Measurements from ENCODE around the gene POM121L2. TPM values are rescaled to one million over a fixed set of nuclear protein-coding genes. Genes with fewer than 3 reads are reported as not detected.

Gene POM121L2
- total RNA-seq, 1 donor from 2014 or later, result not detected

DNA sequence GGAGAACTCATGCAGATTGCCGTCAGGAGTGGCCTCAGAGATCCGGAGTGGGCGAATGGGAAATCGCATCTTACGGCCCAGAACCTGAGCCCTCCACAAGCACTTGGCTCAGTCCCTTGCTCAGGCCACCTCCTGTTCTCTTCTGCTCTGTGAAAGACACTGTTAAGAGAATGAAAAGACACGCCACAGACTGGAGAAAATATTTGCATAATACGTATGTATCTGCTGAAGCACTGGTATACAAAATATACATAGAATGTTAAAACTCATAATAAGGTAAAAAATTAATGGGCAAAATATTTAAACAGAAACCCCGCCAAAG, 838 bp upstream of the POM121L2 start:
- intact Hi-C loops (cut with micrococcal nuclease), result loop anchor here (1.0 to 5.0 kb wide), 4 partner anchors 136 to 439 kb away; no protein-coding TSS in a partner anchor
- peaks cover 66% of the 10 kb centered on the region for H3K27me3 Mint-ChIP-seq (ENCODE audit: insufficient read depth)
- no peak for DNase-seq (ENCODE audit: low spot score)
- H3K27ac Mint-ChIP-seq, result no peak overlapping the region
- peaks cover 7% of the 10 kb centered on the region for H3K4me1 Mint-ChIP-seq (ENCODE audit: low read depth)
- H3K4me3 Mint-ChIP-seq, result peak overlapping the region; percentile 78
- H3K9me3 Mint-ChIP-seq, result no peaks in the 10 kb centered on the region
- H3K36me3 Mint-ChIP-seq (ENCODE audit: low read depth), result no peaks in the 10 kb centered on the region

DNA sequence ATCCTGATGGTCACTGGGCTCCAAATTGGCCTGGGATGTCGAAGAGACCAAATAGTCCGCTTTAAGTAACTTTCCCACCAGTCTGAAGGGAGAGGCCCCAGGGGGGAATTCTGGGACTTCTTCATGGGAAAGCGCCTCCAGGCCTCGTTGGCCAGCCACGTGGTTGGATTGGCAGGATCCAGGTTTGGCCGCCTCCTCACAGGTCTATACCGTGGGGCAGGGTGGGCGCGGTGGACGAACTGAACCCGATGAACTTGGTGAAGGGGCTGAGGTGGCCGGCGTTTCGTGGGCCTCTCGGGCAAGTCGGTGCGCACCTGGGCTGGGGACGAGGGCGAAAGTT, 297 bp downstream of the POM121L2 start:
- no peaks in the 10 kb centered on the region for H3K9me3 Mint-ChIP-seq
- H3K36me3 Mint-ChIP-seq (ENCODE audit: low read depth), result no peaks in the 10 kb centered on the region
- H3K4me1 Mint-ChIP-seq (ENCODE audit: low read depth), result peaks cover 7% of the 10 kb centered on the region
- no peak for DNase-seq (ENCODE audit: low spot score)
- H3K27me3 Mint-ChIP-seq (ENCODE audit: insufficient read depth), result peaks cover 67% of the 10 kb centered on the region
- no peak overlapping the region for H3K27ac Mint-ChIP-seq
- intact Hi-C loops (cut with micrococcal nuclease), result loop anchor here (1.0 to 5.0 kb wide), 4 partner anchors 134 to 441 kb away; no protein-coding TSS in a partner anchor
- H3K4me3 Mint-ChIP-seq, result peak overlapping the region; percentile 78

DNA sequence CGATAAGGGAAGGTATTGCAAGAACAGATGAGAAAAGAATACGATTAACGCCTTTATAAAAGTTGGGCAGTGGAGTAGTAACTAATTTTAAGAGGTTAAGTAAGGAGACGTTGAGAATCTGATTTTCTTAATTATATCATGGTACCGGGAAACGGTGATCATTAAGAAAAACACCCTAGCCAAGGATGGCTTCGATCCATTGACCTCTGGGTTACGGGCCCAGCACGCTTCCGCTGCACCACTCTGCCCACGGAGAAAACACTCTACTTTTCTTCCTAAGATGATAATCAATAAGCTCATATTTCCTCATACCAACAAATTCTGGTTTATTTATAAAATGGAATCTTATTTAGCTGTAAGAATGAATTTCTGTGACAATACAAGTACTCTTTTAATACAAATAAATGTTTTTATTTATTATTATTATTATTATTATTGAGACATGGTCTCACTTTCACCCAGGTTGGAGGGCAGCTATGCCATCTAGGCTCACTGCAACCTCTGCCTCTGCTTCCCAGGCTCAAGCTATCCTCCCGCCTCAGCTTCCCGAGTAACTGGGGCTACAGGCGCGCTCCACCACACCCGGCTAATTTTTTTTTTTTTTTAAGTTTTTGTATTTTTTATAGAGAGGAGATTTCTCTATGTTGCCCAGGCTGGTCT, 8.3 kb downstream of the POM121L2 start:
- Mint-ChIP-seq H3K9me3 (peaks cover 7% of the 10 kb centered on the region), H3K27ac (no peak overlapping the region), H3K36me3 (ENCODE audit: low read depth) (no peaks in the 10 kb centered on the region), H3K27me3 (ENCODE audit: insufficient read depth) (peaks cover 21% of the 10 kb centered on the region), H3K4me3 (no peak overlapping the region), H3K4me1 (ENCODE audit: low read depth) (no peaks in the 10 kb centered on the region)
- intact Hi-C loops (cut with micrococcal nuclease), result no loop called here
- DNase-seq (ENCODE audit: low spot score), result no peak

DNA sequence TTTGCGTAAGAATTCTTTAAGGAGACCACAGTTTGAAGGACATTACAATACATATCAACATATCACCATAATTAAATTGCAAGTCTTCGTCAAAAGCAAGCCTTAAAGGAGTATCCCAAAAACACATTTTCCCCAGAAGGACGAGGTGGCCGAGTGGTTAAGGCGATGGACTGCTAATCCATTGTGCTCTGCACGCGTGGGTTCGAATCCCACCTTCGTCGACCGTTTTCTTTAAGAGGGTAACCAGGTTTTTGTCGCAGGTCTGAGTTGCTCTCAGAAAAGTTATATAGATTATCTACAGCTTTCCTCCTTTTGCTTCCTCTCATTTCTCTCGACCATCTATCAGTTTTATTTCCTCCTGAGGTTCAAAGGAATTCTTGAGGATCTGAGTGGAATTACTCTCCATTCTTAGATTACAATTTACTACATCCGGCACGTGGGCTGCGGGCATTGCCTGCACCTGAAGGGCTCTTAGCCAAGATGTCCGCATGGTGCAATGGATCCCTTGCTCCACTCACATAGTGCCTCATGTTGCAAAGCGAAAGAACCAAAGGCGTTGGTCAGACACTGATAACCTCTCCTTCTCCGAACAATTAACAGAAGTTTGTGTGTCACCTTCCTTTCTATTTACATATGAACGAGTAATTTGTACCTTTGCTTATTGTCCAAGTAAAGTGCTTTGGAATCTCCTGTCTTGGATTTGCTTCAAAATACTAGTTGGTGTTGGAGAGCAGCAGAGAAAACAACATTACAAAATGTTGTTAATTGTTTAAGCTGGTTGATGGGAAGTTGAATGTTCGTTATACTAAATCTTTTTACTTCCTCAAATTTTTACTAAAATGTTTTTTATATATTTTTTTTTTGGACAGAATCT, 14.0 kb downstream of the POM121L2 start:
- H3K36me3 Mint-ChIP-seq (ENCODE audit: low read depth), result no peaks in the 10 kb centered on the region
- intact Hi-C loops (cut with micrococcal nuclease), result loop anchor here (5.0 kb wide), 6 partner anchors 259 to 1514 kb away; no protein-coding TSS in a partner anchor

DNA sequence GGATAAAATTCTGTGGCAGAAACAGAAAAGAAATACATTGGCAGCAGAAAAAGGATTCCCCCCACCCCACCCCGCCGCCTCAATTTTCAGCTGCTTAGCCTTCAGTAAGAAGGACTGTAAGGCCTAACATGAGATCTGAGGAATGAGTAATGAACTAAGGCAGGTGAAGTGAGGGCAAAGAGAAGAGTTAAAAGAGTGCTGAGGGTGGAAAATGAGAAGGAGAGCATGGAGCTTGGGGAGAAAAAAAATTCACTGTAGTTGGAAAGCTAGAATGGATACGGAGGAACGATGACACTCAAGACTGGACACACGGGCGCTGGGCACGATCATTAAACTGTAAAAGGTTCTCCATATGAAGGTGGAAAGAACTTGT, 14.6 kb downstream of the POM121L2 start:
- Mint-ChIP-seq H3K9me3 (peaks cover 20% of the 10 kb centered on the region), H3K27ac (peak overlapping the region; percentile 8), H3K4me1 (ENCODE audit: low read depth) (no peaks in the 10 kb centered on the region), H3K27me3 (ENCODE audit: insufficient read depth) (peaks cover 44% of the 10 kb centered on the region), H3K36me3 (ENCODE audit: low read depth) (no peaks in the 10 kb centered on the region), H3K4me3 (no peak overlapping the region)
- DNase-seq (ENCODE audit: low spot score), result no peak
- intact Hi-C loops (cut with micrococcal nuclease), result loop anchor here (5.0 kb wide), 6 partner anchors 260 to 1515 kb away; no protein-coding TSS in a partner anchor

More for the DNA sequence above, 14.0 kb downstream of the POM121L2 start:
- H3K9me3 Mint-ChIP-seq, result peaks cover 23% of the 10 kb centered on the region
- DNase-seq (ENCODE audit: low spot score), result no peak
- no peaks in the 10 kb centered on the region for H3K4me1 Mint-ChIP-seq (ENCODE audit: low read depth)
- peaks cover 42% of the 10 kb centered on the region for H3K27me3 Mint-ChIP-seq (ENCODE audit: insufficient read depth)
- no peak overlapping the region for H3K4me3 Mint-ChIP-seq
- peak overlapping the region; percentile 8 for H3K27ac Mint-ChIP-seq

DNA sequence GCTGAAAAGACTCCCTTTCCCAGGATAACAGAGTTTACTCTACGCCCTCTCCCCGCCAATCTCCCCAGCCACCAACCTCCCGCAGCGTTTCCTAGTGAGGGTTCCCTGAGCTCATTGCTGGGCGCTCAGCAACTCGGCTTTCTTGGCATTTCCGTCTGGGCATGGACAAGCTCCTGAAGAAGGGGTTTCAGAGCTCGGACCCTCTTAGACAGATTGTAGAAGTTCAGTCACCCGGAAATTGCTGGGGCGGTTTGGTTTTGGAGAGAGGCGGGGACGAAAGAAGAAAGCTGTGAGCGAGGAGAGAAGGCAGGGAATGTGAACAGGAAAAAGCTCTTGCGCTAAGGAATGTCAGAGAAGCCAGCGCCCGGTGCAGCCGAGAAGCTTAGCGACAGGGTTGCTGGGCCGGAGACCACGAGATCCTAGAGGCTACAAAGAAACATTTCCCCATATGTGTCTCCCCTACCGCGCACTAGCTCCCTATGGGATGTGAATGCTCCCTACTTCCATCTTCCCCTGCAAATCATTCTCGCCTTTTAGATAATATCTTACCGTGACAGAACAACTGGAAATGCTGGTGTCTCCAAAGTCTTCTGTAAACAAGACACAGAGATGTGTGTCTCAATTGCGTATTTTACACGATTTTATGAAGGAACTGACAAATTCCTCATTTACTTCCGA, 15.8 kb downstream of the POM121L2 start:
- peaks cover 26% of the 10 kb centered on the region for H3K9me3 Mint-ChIP-seq
- no peaks in the 10 kb centered on the region for H3K36me3 Mint-ChIP-seq (ENCODE audit: low read depth)
- H3K4me1 Mint-ChIP-seq (ENCODE audit: low read depth), result no peaks in the 10 kb centered on the region
- H3K27me3 Mint-ChIP-seq (ENCODE audit: insufficient read depth), result peaks cover 49% of the 10 kb centered on the region
- H3K4me3 Mint-ChIP-seq, result no peak overlapping the region
- DNase-seq (ENCODE audit: low spot score), result no peak
- intact Hi-C loops (cut with micrococcal nuclease), result loop anchor here (5.0 kb wide), 6 partner anchors 261 to 1516 kb away; no protein-coding TSS in a partner anchor
- H3K27ac Mint-ChIP-seq, result peak overlapping the region; percentile 43

DNA sequence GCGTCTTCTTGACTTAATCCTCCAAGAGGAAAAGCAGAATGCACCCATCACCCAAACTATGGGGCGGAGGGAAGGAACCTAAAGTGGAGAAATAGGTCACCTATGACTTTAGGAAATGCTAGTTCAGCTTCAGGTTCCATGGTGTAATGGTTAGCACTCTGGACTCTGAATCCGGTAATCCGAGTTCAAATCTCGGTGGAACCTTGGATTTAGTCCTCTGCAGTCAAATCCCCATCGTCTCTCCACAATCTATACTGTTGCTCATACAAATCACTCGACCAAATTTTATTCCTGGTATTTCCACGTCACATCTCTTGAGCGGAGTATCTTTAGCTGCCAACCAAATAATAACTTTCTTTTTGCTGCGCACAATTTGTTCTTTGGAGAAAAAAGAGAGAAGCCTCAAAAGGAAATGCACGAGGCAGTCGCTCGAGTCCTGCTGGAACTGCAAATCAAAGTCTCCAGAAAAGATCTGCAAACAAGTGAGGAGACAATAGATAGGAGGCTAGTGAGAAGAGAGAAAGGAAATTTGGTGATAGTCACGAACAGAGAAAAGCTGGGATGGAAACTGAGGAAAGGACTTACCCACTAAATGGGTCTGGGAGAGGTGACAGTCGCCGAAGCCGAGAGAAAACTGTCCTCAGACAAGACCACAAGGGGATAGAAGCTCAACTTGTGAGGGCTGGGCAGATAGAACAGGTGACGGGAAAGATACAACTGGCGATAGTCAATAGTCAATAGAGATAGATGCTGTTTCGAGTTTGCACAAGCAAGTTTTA, 16.6 kb downstream of the POM121L2 start:
- intact Hi-C loops (cut with micrococcal nuclease), result loop anchor here (5.0 kb wide), 6 partner anchors 262 to 1517 kb away; no protein-coding TSS in a partner anchor
- peaks cover 54% of the 10 kb centered on the region for H3K27me3 Mint-ChIP-seq (ENCODE audit: insufficient read depth)
- no peak overlapping the region for H3K4me3 Mint-ChIP-seq
- peak overlapping the region; percentile 32 for H3K27ac Mint-ChIP-seq
- no peaks in the 10 kb centered on the region for H3K4me1 Mint-ChIP-seq (ENCODE audit: low read depth)
- H3K36me3 Mint-ChIP-seq (ENCODE audit: low read depth), result no peaks in the 10 kb centered on the region
- DNase-seq (ENCODE audit: low spot score), result no peak
- peaks cover 32% of the 10 kb centered on the region for H3K9me3 Mint-ChIP-seq

DNA sequence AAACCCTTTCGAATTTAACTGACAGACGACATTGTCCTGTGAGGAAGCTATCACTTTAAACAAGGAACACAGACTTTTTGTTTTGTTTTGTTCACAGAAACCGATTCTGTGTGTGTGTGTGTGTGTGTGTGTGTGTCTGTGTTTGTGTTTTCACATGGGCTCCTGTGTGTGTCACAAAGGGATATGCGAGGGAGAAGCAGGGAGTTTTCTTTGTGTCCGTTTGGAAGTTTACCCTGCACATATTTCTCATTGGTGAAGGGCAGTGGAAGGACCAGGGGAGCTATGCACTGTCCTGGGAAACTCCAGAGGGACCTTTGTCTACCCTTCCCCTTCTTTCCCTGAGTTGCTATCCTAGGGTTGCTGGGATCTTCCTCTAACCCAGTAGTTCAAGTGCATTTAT, 17.7 kb downstream of the POM121L2 start:
- DNase-seq (ENCODE audit: low spot score), result no peak
- H3K4me1 Mint-ChIP-seq (ENCODE audit: low read depth), result no peaks in the 10 kb centered on the region
- no peak overlapping the region for H3K4me3 Mint-ChIP-seq
- no peaks in the 10 kb centered on the region for H3K36me3 Mint-ChIP-seq (ENCODE audit: low read depth)
- intact Hi-C loops (cut with micrococcal nuclease), result loop anchor here (5.0 kb wide), 1 partner anchor 388 kb away; no protein-coding TSS in a partner anchor
- peak overlapping the region; percentile 21 for H3K27ac Mint-ChIP-seq
- H3K27me3 Mint-ChIP-seq (ENCODE audit: insufficient read depth), result peaks cover 65% of the 10 kb centered on the region
- H3K9me3 Mint-ChIP-seq, result peaks cover 38% of the 10 kb centered on the region

DNA sequence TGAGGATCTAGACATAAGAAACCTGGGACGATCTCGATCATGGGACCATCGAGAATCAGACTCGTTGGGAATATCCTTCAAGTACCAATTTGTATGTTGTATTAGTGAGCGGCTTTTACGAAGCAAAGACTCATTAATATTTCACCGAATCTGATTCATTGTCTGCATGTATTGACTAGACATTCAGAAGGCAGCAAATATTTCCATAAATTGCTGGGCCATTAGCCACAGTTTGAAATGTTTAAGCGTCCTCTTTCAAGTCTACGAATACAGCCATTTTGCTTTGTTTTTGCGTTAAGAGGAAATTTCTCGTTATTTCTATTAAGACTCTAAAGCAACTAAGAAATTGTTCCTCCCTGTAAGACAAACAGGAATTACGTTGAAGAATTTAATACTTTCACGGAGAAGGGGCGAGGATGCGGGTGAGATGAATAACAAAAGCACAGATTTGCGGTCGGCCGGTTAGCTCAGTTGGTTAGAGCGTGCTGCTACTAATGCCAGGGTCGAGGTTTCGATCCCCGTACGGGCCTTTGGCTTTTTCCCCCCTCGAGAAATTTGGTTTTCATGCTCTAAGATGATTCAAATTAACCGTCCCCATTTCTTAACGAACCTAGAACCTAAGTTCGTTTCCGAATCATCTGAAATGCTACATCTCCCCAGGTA, 18.5 kb downstream of the POM121L2 start:
- Mint-ChIP-seq H3K27ac (no peak overlapping the region), H3K27me3 (ENCODE audit: insufficient read depth) (peaks cover 74% of the 10 kb centered on the region), H3K36me3 (ENCODE audit: low read depth) (peaks cover 3% of the 10 kb centered on the region), H3K9me3 (peaks cover 40% of the 10 kb centered on the region), H3K4me3 (no peak overlapping the region), H3K4me1 (ENCODE audit: low read depth) (peaks cover 2% of the 10 kb centered on the region)
- DNase-seq (ENCODE audit: low spot score), result no peak
- intact Hi-C loops (cut with micrococcal nuclease), result loop anchor here (5.0 kb wide), 1 partner anchor 389 kb away; no protein-coding TSS in a partner anchor

DNA sequence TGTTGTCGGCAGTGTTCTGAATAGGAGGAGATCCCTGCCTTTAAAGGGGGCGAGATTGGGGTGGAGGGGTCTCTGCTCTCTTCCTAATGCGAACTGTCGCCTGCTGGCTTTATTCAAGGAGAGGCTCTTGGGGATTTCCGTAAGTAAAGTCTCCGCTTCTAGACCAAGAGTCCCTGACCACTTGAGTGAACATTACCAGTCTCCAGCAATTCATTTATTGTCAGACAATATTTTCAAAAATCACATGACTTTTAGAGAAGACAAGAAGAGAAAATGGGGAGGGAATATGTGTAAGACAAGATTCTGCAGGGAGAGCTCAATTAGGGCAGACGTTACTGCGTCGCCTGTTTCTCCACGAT, 21.2 kb downstream of the POM121L2 start:
- peaks cover 7% of the 10 kb centered on the region for H3K36me3 Mint-ChIP-seq (ENCODE audit: low read depth)
- H3K4me3 Mint-ChIP-seq, result no peak overlapping the region
- H3K27ac Mint-ChIP-seq, result no peak overlapping the region
- intact Hi-C loops (cut with micrococcal nuclease), result loop anchor here (5.0 kb wide), 1 partner anchor 391 kb away; no protein-coding TSS in a partner anchor
- H3K9me3 Mint-ChIP-seq, result peaks cover 39% of the 10 kb centered on the region
- DNase-seq (ENCODE audit: low spot score), result no peak
- H3K4me1 Mint-ChIP-seq (ENCODE audit: low read depth), result peaks cover 13% of the 10 kb centered on the region
- H3K27me3 Mint-ChIP-seq (ENCODE audit: insufficient read depth), result peaks cover 75% of the 10 kb centered on the region

DNA sequence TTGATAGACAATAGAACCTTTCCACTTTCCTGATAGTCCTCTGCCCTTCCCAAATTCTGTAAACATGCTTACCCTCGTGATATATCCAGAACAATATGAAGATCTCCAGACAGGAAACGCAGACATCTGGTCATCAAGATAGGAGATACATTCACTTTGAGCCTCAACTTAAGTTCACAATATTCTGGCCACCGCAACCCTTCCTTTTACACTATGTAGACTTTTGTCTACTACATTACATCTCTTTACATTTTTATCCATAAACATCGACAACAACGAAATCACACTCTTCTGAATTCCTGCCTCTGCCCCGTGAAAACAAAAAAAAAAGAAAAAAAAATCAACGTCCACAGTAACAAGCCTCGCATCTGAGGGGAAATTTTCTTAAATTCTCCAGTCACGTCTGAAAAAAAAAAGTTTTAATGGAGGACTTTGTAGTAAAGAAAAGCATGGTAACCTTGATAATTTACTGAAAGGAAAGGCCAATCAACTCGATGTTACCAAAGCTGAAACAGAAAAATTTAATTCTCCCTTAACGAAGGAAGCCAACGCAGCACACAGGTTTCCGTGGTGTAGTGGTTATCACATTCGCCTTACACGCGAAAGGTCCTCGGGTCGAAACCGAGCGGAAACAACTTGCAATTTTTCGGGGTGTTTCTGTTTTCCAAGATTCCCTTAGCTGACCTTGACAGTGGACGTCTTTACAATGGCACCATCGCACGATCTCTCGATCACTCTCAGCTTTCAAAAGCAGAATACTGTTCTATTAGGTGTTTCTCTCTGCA, 21.8 kb downstream of the POM121L2 start:
- Mint-ChIP-seq H3K27ac (peak overlapping the region; percentile 40), H3K27me3 (ENCODE audit: insufficient read depth) (peaks cover 75% of the 10 kb centered on the region), H3K4me1 (ENCODE audit: low read depth) (peaks cover 13% of the 10 kb centered on the region), H3K36me3 (ENCODE audit: low read depth) (peaks cover 7% of the 10 kb centered on the region), H3K9me3 (peaks cover 41% of the 10 kb centered on the region), H3K4me3 (no peak overlapping the region)
- DNase-seq (ENCODE audit: low spot score), result no peak
- intact Hi-C loops (cut with micrococcal nuclease), result loop anchor here (5.0 kb wide), 1 partner anchor 392 kb away; no protein-coding TSS in a partner anchor

All from activated T-helper 1 cell treated with anti-CD3 and anti-CD28 coated beads, Interleukin-12 subunit alpha, Interleukin-12 subunit beta, Interleukin-2, Interleukin-4 antibody, amounts not matched to agents 30 ng/mL and 10 ng/mL and 1 ng/mL, durations not matched to agents 14 hours and 24 hours and 36 hours (primary cell).